HG02884 (cell line): ENCODE results near the gene SLC38A1.
"Not testable (repeated sequence)": the region's sequence is repeated elsewhere in the genome, so short reads cannot be mapped to it uniquely, and the experiment has no call there.

Experiments
- ATAC-seq: cut with Tn5 transposase; IDR thresholded peaks from one replicate; pipeline ENCODE4 v1.9.1; 2021; ENCODE audit warnings: mild to moderate bottlenecking, moderate library complexity; ENCODE audit not compliant: unreplicated experiment

Gene SLC38A1

GRCh38 chr12:46268583-46269428, at the start of gene SLC38A1:
SLC38A1 (minus strand) TSS chr12:46269043; CDS start chr12:46239800, 29,243 bp downstream.
- ATAC-seq: peak; percentile 56

DNA sequence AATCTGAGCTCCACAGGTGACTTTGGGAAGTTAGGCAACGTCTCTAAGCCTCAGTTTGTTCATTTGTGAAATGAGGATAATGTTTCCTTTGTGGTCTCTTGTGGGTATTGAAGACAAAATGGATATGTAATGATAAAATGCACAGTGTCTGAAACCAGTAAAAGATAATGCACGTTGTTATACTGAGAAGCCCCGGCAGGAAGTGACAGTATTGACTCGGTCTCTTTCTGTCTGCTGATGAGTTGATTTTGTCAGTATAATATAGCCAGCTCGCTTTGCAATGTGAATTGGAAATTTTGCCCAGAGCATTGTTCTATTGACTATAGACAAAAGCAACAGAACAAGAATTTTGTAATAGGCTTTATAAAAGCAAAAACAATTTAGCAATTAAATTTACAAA, 49.2 kb upstream of the SLC38A1 start:
- ATAC-seq: no peak

DNA sequence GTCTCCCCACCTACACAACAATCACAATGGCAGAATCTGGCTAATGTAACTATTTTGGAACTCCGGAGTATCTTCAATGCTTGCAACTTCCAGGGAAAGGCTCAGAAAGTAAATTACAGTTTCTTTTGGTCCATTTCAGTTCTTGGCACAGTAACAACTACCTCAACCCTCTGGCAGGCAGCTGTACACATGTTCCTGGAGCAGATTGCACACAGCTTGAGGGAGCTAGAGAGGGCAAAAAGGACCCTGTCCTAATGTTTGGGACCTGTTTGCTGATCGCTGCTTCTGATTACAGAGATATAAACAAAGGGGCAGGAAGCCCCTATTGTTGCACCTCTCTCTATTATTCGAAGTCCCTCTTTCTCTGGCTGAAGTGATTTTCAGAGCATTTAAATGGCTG, 35.2 kb upstream of the SLC38A1 start:
- ATAC-seq: no peak

DNA sequence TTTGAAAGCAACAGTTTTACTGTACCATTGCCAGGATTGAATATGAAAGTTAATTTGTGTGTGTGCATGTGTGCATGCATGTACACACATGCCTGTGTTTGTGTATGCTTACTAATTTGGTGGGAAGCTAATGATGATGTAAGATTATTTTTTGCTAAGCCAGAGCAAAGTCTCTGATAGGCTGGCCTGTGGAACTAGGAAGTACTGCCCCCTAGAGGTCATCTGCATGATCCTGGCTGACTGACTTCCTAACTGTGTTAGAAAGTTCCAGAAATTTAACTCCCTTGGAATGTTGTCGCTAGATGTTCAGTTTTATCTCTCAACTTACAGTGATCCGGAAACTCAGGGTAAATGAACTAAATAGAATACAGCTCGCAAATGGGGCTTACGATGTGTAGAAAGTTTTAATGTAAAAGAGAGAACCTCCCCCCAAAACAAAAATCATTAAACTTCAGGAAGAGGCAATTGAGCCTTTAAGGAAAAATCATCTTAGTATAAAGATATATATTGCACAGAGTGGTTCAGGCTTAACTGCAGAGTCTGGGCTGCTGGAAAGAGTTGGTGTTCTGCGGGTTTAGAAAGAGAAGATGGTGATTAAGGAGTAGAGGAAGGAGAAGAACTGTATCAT, 34.3 kb upstream of the SLC38A1 start:
- no peak for ATAC-seq

DNA sequence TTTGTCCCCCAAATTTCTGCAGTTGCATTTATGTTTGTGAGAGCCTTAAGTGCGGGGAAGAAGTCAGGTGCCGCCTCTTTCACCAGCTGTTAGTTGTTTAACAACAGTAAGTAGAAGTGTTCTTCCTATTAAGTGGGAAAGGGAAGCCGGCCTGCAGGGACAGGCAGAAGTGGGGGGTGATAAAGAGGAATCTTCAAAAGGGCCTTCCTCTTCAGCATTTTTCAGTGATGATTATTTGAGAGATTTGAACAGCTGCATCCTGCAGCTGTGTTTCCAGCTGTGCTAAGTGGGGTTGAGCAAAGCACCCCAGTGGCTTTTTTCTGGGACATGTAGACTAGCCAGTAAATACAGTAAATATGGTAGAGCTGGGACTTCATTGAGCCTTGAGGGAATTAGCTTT, 32.1 kb upstream of the SLC38A1 start:
- ATAC-seq: no peak

DNA sequence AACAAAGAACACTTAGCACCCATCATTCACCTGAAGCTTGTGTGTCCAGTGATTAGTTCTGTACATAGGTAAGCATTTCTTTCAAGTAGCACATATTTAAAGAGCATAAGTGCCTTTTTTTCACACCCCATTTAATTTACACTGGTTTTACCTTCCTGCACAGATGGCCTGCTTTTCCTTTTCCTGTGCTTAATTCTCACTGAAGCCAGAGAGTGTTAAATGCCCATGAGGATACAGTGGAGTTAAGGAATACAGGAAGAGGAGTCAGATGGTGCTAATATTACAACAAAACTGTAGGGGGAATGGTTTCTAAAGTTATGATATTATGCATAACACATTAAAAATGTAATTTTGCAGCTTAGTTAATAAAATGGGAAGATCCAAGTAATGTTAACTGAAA, 31.0 kb upstream of the SLC38A1 start:
- no peak for ATAC-seq

- ATAC-seq: no peak
Observed at GRCh38 chr12:46298261-46298660, 29.4 kb upstream of the SLC38A1 start.

GRCh38 chr12:46296822-46297221, 28.0 kb upstream of the SLC38A1 start:
- ATAC-seq: no peak

DNA sequence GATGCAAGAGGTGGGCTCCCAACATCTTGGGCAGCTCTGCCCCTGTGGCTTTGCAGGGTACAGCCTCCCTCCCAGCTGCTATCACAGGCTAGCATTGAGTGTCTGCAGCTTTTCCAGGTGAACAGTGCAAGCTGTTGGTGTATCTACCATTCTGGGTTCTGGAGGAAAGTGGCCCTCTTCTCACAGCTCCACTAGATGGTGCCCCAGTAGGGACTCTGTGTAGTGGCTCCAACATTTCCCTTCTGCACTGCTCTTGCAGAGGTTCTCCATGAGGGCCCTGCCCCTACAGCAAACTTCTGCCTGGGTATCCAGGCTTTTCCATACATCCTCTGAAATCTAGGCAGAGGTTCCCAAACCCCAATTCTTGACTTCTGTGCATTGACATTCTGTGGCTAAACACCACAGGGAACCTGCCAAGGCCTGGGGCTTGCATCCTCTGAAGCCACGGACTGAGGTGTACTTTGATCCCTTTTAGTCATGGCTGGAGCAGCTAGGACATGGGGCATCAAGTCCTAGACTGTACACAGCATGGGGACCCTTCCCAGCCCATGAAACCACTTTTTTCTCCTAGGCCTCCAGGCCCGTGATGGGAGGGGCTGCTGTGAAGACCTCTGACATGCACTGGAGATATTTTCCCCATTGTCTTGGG, 24.0 kb upstream of the SLC38A1 start:
- no peak for ATAC-seq

DNA sequence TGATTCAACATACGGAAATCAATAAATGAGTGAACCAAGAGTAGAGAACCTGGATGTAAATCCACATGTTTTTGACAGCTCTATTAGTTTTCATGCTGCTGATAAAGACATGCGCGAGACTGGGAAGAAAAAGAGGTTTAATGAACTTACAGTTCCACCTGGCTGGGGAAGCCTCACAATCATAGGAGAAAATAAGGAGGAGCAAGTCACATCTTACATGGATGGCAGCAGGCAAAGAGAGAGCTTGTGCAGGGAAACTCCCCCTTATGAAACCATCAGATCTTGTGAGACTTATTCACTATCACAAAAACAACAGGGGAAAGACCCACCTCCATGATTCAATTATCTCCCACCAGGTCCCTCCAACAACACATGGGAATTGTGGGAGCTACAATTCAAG, 23.1 kb upstream of the SLC38A1 start:
- not testable (repeated sequence) for ATAC-seq

- not testable (repeated sequence) for ATAC-seq
Observed at GRCh38 chr12:46285177-46285576, 16.3 kb upstream of the SLC38A1 start.

- no peak for ATAC-seq
Observed at GRCh38 chr12:46282829-46283228, 14.0 kb upstream of the SLC38A1 start.

- no peak for ATAC-seq
Observed at GRCh38 chr12:46276756-46277155, 7.9 kb upstream of the SLC38A1 start.

GRCh38 chr12:46271863-46272262, 3.0 kb upstream of the SLC38A1 start:
- no peak for ATAC-seq

DNA sequence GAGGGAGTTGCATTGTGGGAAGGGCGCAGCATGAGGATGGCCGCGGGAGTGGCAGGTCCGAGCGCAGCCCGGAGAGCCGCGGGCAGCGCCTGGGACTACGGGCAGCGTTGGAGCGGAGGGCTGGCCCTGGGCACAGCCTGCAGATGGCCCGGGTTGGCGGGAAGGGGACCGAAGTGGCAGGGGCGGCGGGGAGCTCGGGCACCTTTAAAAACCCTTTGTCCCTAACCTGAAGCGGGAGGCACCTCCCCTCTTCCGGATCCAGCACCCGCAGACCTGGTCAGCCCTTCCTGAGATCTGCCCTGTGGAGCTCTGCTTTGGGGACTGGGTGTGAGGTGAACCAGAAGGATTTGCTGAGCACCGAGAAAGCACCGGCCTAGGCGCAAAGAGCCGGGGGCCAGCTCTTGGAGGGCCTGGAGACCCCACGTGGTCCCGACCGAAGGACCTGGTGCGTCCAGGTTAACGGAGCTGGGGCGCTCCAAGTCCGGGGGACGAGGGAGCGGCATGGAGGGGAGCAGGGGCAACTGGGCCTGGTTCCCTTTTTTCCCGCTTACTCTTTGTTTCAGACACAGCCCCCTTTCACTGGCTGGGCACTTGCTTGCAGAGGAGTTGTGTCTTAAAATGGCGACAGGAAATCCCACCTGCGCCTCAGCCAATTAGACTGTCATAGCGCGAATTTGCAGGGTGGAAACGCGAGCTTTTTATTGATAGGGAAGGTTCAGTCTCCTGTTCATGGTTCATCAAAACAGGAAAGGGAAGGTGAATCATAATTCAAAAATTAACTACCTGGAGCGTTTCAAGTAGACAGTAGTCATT, 792 bp upstream of the SLC38A1 start:
- peak; percentile 7 for ATAC-seq

DNA sequence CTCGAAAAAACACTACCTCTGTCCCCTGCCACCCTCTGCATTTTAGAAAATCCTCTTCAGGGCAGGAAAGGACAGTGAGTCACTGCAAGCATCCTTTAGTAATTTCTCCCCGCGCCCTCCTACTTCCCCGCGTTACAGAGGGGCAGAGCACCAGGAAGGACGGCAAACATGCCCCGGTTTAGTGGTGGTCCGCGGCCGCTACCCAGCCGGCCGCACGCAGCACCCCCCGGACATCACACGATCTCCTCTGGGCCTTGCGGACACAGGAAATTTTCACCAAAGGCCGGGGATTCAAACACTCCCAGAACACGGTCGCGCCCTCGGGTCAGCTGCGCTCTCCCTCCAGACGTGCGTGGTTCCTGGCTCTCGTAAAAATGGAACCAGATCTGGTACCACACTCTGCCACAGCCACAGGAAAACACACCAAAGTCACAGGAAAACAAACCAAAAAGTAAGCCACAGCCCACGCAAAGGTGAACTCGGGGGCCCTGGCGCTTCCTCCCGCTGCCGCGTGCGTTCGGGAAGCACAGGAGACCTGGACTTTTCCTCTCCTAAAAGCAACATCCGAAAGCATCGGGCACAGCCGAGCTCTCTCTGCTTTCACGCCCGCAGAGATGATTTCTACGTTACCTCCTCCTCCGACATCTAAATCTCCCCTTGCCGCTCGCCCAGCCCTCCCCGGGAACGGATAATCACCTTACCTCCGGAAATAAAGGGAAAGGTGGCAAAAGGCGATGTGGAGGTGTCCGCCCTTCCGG, 839 bp downstream of the SLC38A1 start:
- no peak for ATAC-seq

DNA sequence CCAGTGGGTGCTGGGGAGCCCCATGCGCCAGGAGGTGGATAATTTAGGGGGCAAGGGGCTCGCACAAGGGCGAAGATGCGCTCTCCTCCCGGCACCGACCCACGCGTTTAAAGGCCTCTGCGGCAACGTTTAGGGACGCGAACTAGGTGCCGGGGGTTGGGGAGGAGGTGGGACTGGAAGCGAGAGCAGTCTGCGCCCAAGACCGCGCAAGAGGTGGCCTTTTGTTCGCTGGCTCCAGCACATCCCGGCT, 1.3 kb downstream of the SLC38A1 start:
- ATAC-seq: no peak

- ATAC-seq: no peak
Observed at GRCh38 chr12:46266869-46267574, 1.8 kb downstream of the SLC38A1 start.

DNA sequence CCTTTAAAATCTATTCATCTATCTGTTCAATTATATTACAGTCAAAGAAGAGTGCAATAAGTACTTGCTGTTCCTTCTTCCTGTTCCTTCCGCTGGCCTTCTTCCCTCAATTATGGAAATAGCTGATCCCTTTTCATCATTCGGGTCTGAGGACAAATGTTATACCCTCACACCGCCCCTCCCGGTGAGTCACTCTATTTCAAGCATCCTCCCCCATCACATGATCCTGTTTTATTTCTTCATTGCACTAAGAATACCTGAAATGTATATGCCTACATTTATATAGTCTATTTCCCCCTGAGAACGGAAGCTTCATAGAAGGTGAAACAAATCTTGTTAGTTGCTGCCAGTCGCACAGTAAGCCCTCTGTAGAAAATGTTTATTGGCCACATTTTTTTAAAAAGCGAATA, 2.5 kb downstream of the SLC38A1 start:
- ATAC-seq: no peak

DNA sequence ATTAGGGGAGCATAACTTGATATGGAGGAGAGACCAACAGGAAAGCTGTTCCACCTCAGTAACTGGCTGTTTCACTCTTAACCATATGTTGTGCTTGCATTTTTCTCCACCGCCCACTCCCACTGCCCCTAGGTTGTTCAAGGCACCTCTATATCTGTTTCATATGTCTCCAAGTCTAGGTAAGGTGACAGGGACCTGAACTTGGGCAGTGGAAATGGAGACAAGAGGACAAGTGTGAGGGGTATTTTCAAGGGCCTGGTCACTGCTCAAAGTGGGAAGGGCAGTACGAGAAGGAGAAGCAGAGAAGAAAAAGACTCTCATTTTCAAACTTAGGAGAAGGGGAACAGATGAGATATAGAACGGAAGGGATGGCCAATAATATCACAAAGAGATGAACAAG, 3.1 kb downstream of the SLC38A1 start:
- ATAC-seq: peak; percentile 29
